Mucosa of descending colon (tissue), 3 donors: ENCODE data around the gene HCFC1. TPM values are rescaled to one million over a fixed set of nuclear protein-coding genes. Genes with fewer than 3 reads are reported as not detected.

Experiments used
- ATAC-seq: fragments of 200-7000 bp; cut with Tn5 transposase; one replicate; pipeline ENCODE4 v1.9.1; 2020; ENCODE audit warnings: mild to moderate bottlenecking, moderate library complexity
- DNase-seq, 3 donors: peaks; one replicate each; pipeline ENCODE4 v3.0.0-alpha.2; 2020
- H3K36me3 ChIP-seq: fragments of 200-600 bp; one replicate; pipeline ENCODE4 v1.8.0; 2021; ENCODE audit warnings: low read depth, mild to moderate bottlenecking
- H3K4me1 ChIP-seq: fragments of 200-600 bp; one replicate; pipeline ENCODE4 v1.8.0; 2021; ENCODE audit warnings: low read depth, mild to moderate bottlenecking
- H3K4me3 ChIP-seq: fragments of 200-600 bp; one replicate; pipeline ENCODE4 v1.8.0; 2021; ENCODE audit warnings: mild to moderate bottlenecking
- H3K9me3 ChIP-seq: fragments of 200-600 bp; one replicate; pipeline ENCODE4 v1.8.0; 2021; ENCODE audit warnings: mild to moderate bottlenecking
- intact Hi-C, 2 donors: fragments of 100-400 bp; cut with DNase I in 1 of 2; cut with micrococcal nuclease in 1 of 2; formaldehyde crosslinking; loops; one replicate each; pipeline versions ENCODE4 v1.11.0 to v1.11.1; 2022; cut with DNase I, micrococcal nuclease
- microRNA-seq: library from miRNA; unstranded; fragments of <30 nt; microRNA quantifications from one replicate; pipeline ENCODE4, GENCODE V29; 2019
- total RNA-seq, 3 donors: library from RNA; stranded (reverse); fragmentation: NEBNext Ultra II Directional in 2 of 3; extraction: Animal tissue kit (Norgen Biotek cat#: 25700) in 2 of 3; gene quantifications; one replicate each; pipeline versions ENCODE4 v1.2.1 to v1.2.4, GENCODE V29; 2021 to 2023
- TF ChIP-seq, protein P1 (sequence below): fragments of 200-600 bp; IDR thresholded peaks from one replicate; pipeline ENCODE4 v1.8.0; 2022; ENCODE audit warnings: antibody characterized with exemption, mild to moderate bottlenecking
- donor health status: DM: no; HTN: no; CAD: no; lungs with moderate emphysema.
- donor health status: DM: no; HTN: no; CAD: no.
- donor health status: DM: no; HTN: yes; CAD: no.

HCFC1 gene
- total RNA-seq, 3 donors from 2014 or later, result 36.3 to 56.5 (median 48.2) TPM

DNA sequence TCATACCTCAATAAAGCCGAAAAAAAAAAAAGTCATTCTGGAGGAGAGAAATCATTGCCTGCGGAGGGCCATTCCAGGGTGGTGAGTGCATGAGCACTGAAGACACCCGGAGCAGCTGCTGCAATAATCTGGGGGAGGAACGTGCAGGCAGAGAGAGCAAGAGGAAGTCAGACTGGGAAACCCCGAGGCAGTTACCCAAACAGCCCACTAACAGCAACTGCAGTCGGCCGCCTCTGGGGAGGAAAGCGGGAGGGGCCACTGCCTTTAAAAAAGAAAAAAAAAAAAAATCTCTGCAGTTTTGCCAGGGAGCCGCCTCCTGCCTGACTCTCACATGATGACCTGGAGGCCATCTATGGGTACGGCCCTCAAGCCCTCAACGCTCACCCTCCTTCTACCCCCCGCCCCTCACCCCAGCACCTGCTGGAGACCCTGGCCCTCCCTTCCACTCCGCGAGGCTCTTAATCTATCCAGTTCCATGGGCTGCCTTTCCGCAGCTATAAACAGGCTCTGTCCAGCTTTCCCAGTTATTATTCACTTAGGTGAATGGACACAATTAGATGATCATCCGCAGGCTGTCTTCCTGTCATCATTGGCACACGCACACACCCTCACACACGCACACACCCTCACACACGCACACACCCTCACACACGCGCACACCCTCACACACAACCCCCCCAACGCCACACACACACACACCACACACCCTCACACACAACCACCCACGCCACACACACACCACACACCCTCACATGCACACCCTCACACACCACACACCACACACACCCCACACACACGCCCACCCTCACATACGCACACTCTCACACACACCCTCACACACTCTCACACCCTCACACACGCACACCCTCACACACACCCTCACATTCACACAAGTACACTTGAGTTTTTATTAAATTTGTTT lies 70.5 kb downstream of the HCFC1 start:
- peak; percentile 64 for ATAC-seq

DNA sequence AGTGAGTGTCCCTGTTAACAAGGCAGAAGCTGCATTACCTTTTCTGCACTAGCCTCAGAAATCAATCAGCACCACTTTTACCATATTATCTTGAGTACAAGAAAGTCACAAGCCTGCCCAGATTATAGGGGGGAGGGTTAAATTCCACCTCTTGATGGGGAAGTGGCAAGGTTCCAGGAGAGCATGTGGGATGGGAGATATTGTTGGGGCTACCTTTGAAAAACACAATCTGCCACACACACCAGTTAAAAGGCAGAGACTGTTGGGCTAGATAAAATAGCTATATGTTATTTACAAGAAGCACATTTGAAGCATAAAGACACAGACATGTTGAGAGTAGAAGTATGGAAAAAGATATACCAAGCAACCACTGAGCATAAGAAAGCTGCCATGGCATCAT lies 73.7 kb downstream of the HCFC1 start:
- no peaks in the 10 kb centered on the region for H3K36me3 ChIP-seq
- ATAC-seq, result no peak
- TF ChIP-seq, protein P1, sequence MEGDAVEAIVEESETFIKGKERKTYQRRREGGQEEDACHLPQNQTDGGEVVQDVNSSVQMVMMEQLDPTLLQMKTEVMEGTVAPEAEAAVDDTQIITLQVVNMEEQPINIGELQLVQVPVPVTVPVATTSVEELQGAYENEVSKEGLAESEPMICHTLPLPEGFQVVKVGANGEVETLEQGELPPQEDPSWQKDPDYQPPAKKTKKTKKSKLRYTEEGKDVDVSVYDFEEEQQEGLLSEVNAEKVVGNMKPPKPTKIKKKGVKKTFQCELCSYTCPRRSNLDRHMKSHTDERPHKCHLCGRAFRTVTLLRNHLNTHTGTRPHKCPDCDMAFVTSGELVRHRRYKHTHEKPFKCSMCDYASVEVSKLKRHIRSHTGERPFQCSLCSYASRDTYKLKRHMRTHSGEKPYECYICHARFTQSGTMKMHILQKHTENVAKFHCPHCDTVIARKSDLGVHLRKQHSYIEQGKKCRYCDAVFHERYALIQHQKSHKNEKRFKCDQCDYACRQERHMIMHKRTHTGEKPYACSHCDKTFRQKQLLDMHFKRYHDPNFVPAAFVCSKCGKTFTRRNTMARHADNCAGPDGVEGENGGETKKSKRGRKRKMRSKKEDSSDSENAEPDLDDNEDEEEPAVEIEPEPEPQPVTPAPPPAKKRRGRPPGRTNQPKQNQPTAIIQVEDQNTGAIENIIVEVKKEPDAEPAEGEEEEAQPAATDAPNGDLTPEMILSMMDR, result no peak
- no peak for DNase-seq
- H3K9me3 ChIP-seq, result no peaks in the 10 kb centered on the region
- intact Hi-C loops, result no loop called here
- H3K4me1 ChIP-seq, result no peaks in the 10 kb centered on the region
- no peak overlapping the region for H3K4me3 ChIP-seq

More for the DNA sequence above, 70.5 kb downstream of the HCFC1 start:
- Histone ChIP-seq H3K4me1 (no peaks in the 10 kb centered on the region), H3K36me3 (no peaks in the 10 kb centered on the region), H3K4me3 (no peak overlapping the region), H3K9me3 (no peaks in the 10 kb centered on the region)
- TF ChIP-seq, protein P1, result no peak
- DNase-seq, result peak in 1 of 3 donors; percentile 47
- intact Hi-C loops, result no loop called here

Small RNA genes lying within 50 kb of the gene (microRNA-seq; reads per million reads assigned to microRNA genes)
- gene MIR3202-1 (not detected), gene MIR3202-2 (not detected), gene MIR718 (not detected)

Other genes with a start within 250 kb of the HCFC1 start
- 100 to 1,000 TPM; 158 to 209 (median 181) TPM for gene BCAP31, start 247.4 kb downstream of the HCFC1 start, total RNA-seq
- 10 to 100 TPM; 13.0 to 27.3 (median 13.0) TPM for gene ABCD1, start 247.0 kb downstream of the HCFC1 start, total RNA-seq
- gene PLXNB3, start 207.6 kb downstream of the HCFC1 start, total RNA-seq, result 10 to 100 TPM in 1 of 3 donors, 1 to 10 TPM in 2; 3.0 to 44.9 (median 3.3) TPM
- 1 to 10 TPM in 2 of 3 donors, under 1 TPM in 1; 0.55 to 4.6 (median 1.0) TPM for gene SRPK3, start 190.8 kb downstream of the HCFC1 start, total RNA-seq
- 10 to 100 TPM; 57.8 to 89.9 (median 79.3) TPM for gene IDH3G, start 177.4 kb downstream of the HCFC1 start, total RNA-seq
- 100 to 1,000 TPM; 129 to 297 (median 174) TPM for gene SSR4, start 177.2 kb downstream of the HCFC1 start, total RNA-seq
- gene PDZD4, start 141.3 kb downstream of the HCFC1 start, total RNA-seq, result 10 to 100 TPM in 1 of 3 donors, 1 to 10 TPM in 2; 1.5 to 24.2 (median 2.8) TPM
- gene L1CAM, start 85.6 kb downstream of the HCFC1 start, total RNA-seq, result 10 to 100 TPM in 1 of 3 donors, 1 to 10 TPM in 2; 3.0 to 66.9 (median 7.0) TPM
- gene AVPR2, start 67.1 kb downstream of the HCFC1 start, total RNA-seq, result under 1 TPM; 0.43 to 0.78 (median 0.54) TPM
- gene ARHGAP4, start 45.6 kb downstream of the HCFC1 start, total RNA-seq, result 10 to 100 TPM; 35.0 to 47.8 (median 36.7) TPM
- gene NAA10, start 36.8 kb downstream of the HCFC1 start, total RNA-seq, result 10 to 100 TPM; 52.2 to 72.3 (median 68.9) TPM
- 10 to 100 TPM in 2 of 3 donors, 1 to 10 TPM in 1; 3.5 to 21.2 (median 10.2) TPM for gene RENBP, start 27.2 kb downstream of the HCFC1 start, total RNA-seq
- gene TMEM187, start 936 bp upstream of the HCFC1 start, total RNA-seq, result 1 to 10 TPM; 4.8 to 7.9 (median 7.8) TPM
- gene IRAK1, start 48.1 kb upstream of the HCFC1 start, total RNA-seq, result 10 to 100 TPM; 66.5 to 96.0 (median 85.2) TPM
- 10 to 100 TPM; 33.5 to 55.6 (median 35.6) TPM for gene MECP2, start 125.9 kb upstream of the HCFC1 start, total RNA-seq
- gene OPN1LW, start 172.4 kb upstream of the HCFC1 start, total RNA-seq, result not detected
- gene OPN1MW, start 210.8 kb upstream of the HCFC1 start, total RNA-seq, result not detected
- not detected for gene OPN1MW2, start 247.9 kb upstream of the HCFC1 start, total RNA-seq